Mesenchymal stem cell (in vitro differentiated cells and primary cell): ENCODE data around the gene TNFRSF8.

ENCODE experiments used
- DNase-seq: peaks from one replicate; pipeline ENCODE4 v3.0.0-alpha.2; 2013
- H2AFZ ChIP-seq: one replicate; pipeline ENCODE4 v1.6.1; 2013; ENCODE audit warnings: low read depth, mild to moderate bottlenecking, control low read depth, inconsistent platforms, low read length, moderate library complexity
- H2AK5ac ChIP-seq: 2 replicates; pipeline ENCODE4 v1.6.1; 2013; ENCODE audit warnings: low read length, moderate library complexity, mild to moderate bottlenecking, inconsistent platforms; ENCODE audit not compliant: severe bottlenecking
- H2BK120ac ChIP-seq: one replicate; pipeline ENCODE4 v1.6.1; 2013; ENCODE audit warnings: low read depth, mild to moderate bottlenecking, inconsistent platforms, low read length, moderate library complexity
- H2BK12ac ChIP-seq, 2 experiments: one replicate each; pipeline ENCODE4 v1.6.1; 2013; ENCODE audit warnings: inconsistent platforms in 2 of 2, low read length in 2 of 2, mild to moderate bottlenecking in 2 of 2, moderate library complexity in 2 of 2, control low read depth in 1 of 2
- H2BK15ac ChIP-seq: one replicate; pipeline ENCODE4 v1.6.1; 2013; ENCODE audit warnings: mild to moderate bottlenecking, low read depth, inconsistent platforms; ENCODE audit not compliant: poor library complexity, severe bottlenecking
- H2BK5ac ChIP-seq: 2 replicates; pipeline ENCODE4 v1.6.1; 2013; ENCODE audit warnings: low read depth, mild to moderate bottlenecking, low read length, control low read depth, inconsistent platforms; ENCODE audit not compliant: poor library complexity, severe bottlenecking
- H3K14ac ChIP-seq, 2 experiments: one replicate each; pipeline ENCODE4 v1.6.1; 2013; ENCODE audit warnings: inconsistent platforms in 2 of 2, low read length in 2 of 2, control low read depth in 1 of 2, mild to moderate bottlenecking in 1 of 2, moderate library complexity in 1 of 2
- H3K18ac ChIP-seq, 2 experiments: one replicate each; pipeline ENCODE4 v1.6.1; 2013; ENCODE audit warnings: inconsistent platforms in 2 of 2, low read length in 2 of 2, control low read depth in 1 of 2, low read depth in 1 of 2, mild to moderate bottlenecking in 1 of 2
- H3K23ac ChIP-seq, 2 experiments: one replicate each; pipeline ENCODE4 v1.6.1; 2013; ENCODE audit warnings: inconsistent platforms in 2 of 2, low read length in 2 of 2, mild to moderate bottlenecking in 2 of 2, moderate library complexity in 2 of 2, control low read depth in 1 of 2
- H3K27ac ChIP-seq: 2 replicates; pipeline ENCODE4 v1.5.1; 2013; ENCODE audit warnings: mild to moderate bottlenecking, moderate library complexity, low read length, control low read depth, inconsistent platforms; ENCODE audit not compliant: poor library complexity, severe bottlenecking
- H3K27me3 ChIP-seq, 2 experiments: 2 replicates each; pipeline versions ENCODE4 v1.6.1 to v1.7.0; 2013; ENCODE audit warnings: low read length in 2 of 2, mild to moderate bottlenecking in 2 of 2, moderate library complexity in 2 of 2, control low read depth in 1 of 2, inconsistent platforms in 1 of 2; ENCODE audit not compliant: control insufficient read depth in 1 of 2, insufficient read depth in 1 of 2
- H3K36me3 ChIP-seq, 2 experiments: 2 replicates each; pipeline versions ENCODE4 v1.6.1 to v1.7.0; 2013; ENCODE audit warnings: low read length in 2 of 2, control low read depth in 1 of 2, inconsistent platforms in 1 of 2, low read depth in 1 of 2, mild to moderate bottlenecking in 1 of 2; ENCODE audit not compliant: insufficient read depth in 2 of 2, control insufficient read depth in 1 of 2
- H3K4ac ChIP-seq, 2 experiments: one replicate each; pipeline ENCODE4 v1.6.1; 2013; ENCODE audit warnings: inconsistent platforms in 2 of 2, low read length in 2 of 2, mild to moderate bottlenecking in 2 of 2, moderate library complexity in 2 of 2, control low read depth in 1 of 2, low read depth in 1 of 2
- H3K4me1 ChIP-seq: 2 replicates; pipeline ENCODE4 v1.6.1; 2013; ENCODE audit warnings: low read depth, low read length, control low read depth; ENCODE audit not compliant: control insufficient read depth, insufficient read depth
- H3K4me2 ChIP-seq: 2 replicates; pipeline ENCODE4 v1.6.1; 2013; ENCODE audit warnings: low read length, mild to moderate bottlenecking, inconsistent platforms; ENCODE audit not compliant: poor library complexity, severe bottlenecking
- H3K4me3 ChIP-seq, 2 experiments: 2 replicates each; pipeline versions ENCODE4 v1.5.1 to v1.7.0; 2013; ENCODE audit warnings: low read length in 2 of 2, mild to moderate bottlenecking in 2 of 2, control low read depth in 1 of 2, low read depth in 1 of 2; ENCODE audit not compliant: insufficient read depth in 1 of 2
- H3K79me1 ChIP-seq: replicated peaks from 2 replicates; pipeline ENCODE4 v1.6.1; 2013; ENCODE audit warnings: mild to moderate bottlenecking, control low read depth, low read length, inconsistent platforms; ENCODE audit not compliant: poor library complexity, severe bottlenecking
- H3K9ac ChIP-seq: 2 replicates; pipeline ENCODE4 v1.7.0; 2013; ENCODE audit warnings: mild to moderate bottlenecking, low read length, moderate library complexity
- H3K9me3 ChIP-seq: 2 replicates; pipeline ENCODE4 v1.7.0; 2013; ENCODE audit warnings: mild to moderate bottlenecking, low read length; ENCODE audit not compliant: control insufficient read depth
- H4K8ac ChIP-seq: one replicate; pipeline ENCODE4 v1.6.1; 2013; ENCODE audit warnings: inconsistent platforms, mild to moderate bottlenecking, low read length, moderate library complexity
- H4K91ac ChIP-seq: one replicate; pipeline ENCODE4 v1.6.1; 2013; ENCODE audit warnings: mild to moderate bottlenecking, low read length, inconsistent platforms
- WGBS: methylation state at CpG from one replicate; pipeline ENCODE4 v1.1.7; 2013; ENCODE audit warnings: mixed read lengths; 5-methylcytosine and 5-hydroxymethylcytosine counted together

TNFRSF8 gene

DNA sequence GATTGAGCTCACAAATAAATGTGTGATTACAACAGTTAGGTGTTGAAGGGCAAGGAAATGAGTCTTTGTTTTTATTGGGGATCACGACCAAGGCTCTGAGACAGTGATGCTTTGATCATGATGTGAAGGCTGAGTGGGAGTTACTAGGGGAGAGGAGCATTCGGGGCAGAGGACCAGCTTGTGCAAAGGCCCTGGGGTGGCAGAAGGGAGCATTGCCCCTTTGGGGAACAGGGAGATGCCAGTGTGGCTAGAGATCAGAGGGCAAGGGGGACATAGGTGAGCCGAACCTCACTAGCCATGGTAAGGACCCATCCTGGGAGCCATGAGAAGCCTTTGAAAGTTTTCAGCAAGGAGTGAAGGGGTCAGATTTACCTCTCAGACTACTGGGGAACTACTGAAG is 31.1 kb downstream of the TNFRSF8 start:
- H2BK120ac ChIP-seq: no peak overlapping the region
- H3K18ac ChIP-seq: no peak overlapping the region
- no peaks in the 10 kb centered on the region for H3K9me3 ChIP-seq
- H3K4me3 ChIP-seq: no peak overlapping the region
- H3K9ac ChIP-seq: no peak overlapping the region
- H4K8ac ChIP-seq: no peak overlapping the region
- no peak overlapping the region for H3K4ac ChIP-seq
- H4K91ac ChIP-seq: no peak overlapping the region
- no peaks in the 10 kb centered on the region for H3K79me1 ChIP-seq
- H3K14ac ChIP-seq: no peak overlapping the region
- no peak overlapping the region for H2AK5ac ChIP-seq
- no peak overlapping the region for H2BK15ac ChIP-seq
- 96% methylated on average over 3 of the region's 3 CpGs for WGBS
- H3K4me1 ChIP-seq: no peaks in the 10 kb centered on the region
- no peak for DNase-seq
- H3K27me3 ChIP-seq: peaks cover 11 to 12% of the 10 kb centered on the region in 2 experiments
- H3K23ac ChIP-seq: no peak overlapping the region
- no peak overlapping the region for H2BK5ac ChIP-seq
- no peak overlapping the region for H3K27ac ChIP-seq
- H3K36me3 ChIP-seq: no peaks in the 10 kb centered on the region
- H2BK12ac ChIP-seq: no peak overlapping the region
- H3K4me2 ChIP-seq: no peak overlapping the region
- H2AFZ ChIP-seq: no peak overlapping the region

GRCh38 chr1:12095452-12096263 is 32.6 kb downstream of the TNFRSF8 start:
- WGBS: 81% methylated on average over 7 of the region's 10 CpGs
- H3K27me3 ChIP-seq: peaks cover 11 to 12% of the 10 kb centered on the region in 2 experiments
- no peak overlapping the region for H3K9ac ChIP-seq
- no peak overlapping the region for H3K27ac ChIP-seq
- peak; percentile 9 for DNase-seq
- no peak overlapping the region for H3K4me3 ChIP-seq
- no peaks in the 10 kb centered on the region for H3K4me1 ChIP-seq
- no peak overlapping the region for H2BK15ac ChIP-seq
- no peak overlapping the region for H3K4ac ChIP-seq
- H2BK12ac ChIP-seq: no peak overlapping the region
- H3K9me3 ChIP-seq: no peaks in the 10 kb centered on the region
- H2BK5ac ChIP-seq: no peak overlapping the region
- H4K91ac ChIP-seq: no peak overlapping the region
- no peak overlapping the region for H2BK120ac ChIP-seq
- no peaks in the 10 kb centered on the region for H3K36me3 ChIP-seq
- no peak overlapping the region for H3K18ac ChIP-seq
- H3K14ac ChIP-seq: no peak overlapping the region
- H2AK5ac ChIP-seq: no peak overlapping the region
- no peak overlapping the region for H3K23ac ChIP-seq
- no peak overlapping the region for H3K4me2 ChIP-seq
- H3K79me1 ChIP-seq: no peaks in the 10 kb centered on the region
- H2AFZ ChIP-seq: no peak overlapping the region
- no peak overlapping the region for H4K8ac ChIP-seq

DNA sequence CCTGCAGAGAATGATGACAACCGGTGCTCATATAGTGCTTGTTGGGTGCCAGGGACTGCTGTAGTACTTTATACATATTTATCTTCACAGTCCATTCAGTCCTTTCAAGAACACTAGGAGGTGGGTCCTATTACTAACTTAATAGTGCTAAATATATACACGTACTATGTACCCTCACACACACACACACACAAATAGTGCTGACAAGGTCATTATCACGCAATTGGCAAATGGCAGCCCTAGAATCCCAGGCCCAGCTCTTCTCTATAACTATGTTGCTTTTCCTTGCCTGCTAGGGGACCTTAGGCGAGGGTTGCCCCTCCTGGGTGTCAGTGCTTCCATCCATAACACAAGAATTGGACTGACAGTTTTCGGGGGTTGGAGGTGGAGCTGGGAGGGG is 33.5 kb downstream of the TNFRSF8 start:
- Histone ChIP-seq H3K4me1 (no peaks in the 10 kb centered on the region), H3K18ac (no peak overlapping the region), H3K79me1 (no peaks in the 10 kb centered on the region), H2AK5ac (no peak overlapping the region), H4K8ac (no peak overlapping the region), H3K23ac (no peak overlapping the region), H3K14ac (no peak overlapping the region), H3K9me3 (no peaks in the 10 kb centered on the region), H2BK15ac (peak overlapping the region; percentile 40), H3K27me3 (peaks cover 2 to 5% of the 10 kb centered on the region in 2 experiments), H3K4ac (no peak overlapping the region), H2BK5ac (no peak overlapping the region), H2BK12ac (no peak overlapping the region), H3K9ac (no peak overlapping the region), H2AFZ (no peak overlapping the region), H3K36me3 (no peaks in the 10 kb centered on the region), H3K4me3 (no peak overlapping the region), H4K91ac (no peak overlapping the region), H2BK120ac (no peak overlapping the region), H3K4me2 (no peak overlapping the region), H3K27ac (no peak overlapping the region)
- no peak for DNase-seq
- WGBS: 92% methylated on average over 4 of the region's 5 CpGs

- Histone ChIP-seq H4K91ac (no peak overlapping the region), H3K36me3 (no peaks in the 10 kb centered on the region), H3K27ac (no peak overlapping the region), H3K23ac (no peak overlapping the region), H3K14ac (no peak overlapping the region), H4K8ac (no peak overlapping the region), H3K27me3 (no peaks in the 10 kb centered on the region), H3K4ac (no peak overlapping the region), H2BK15ac (no peak overlapping the region), H2BK5ac (no peak overlapping the region), H3K79me1 (no peaks in the 10 kb centered on the region), H3K4me3 (no peak overlapping the region), H3K4me2 (no peak overlapping the region), H2AK5ac (no peak overlapping the region), H3K9ac (no peak overlapping the region), H3K18ac (peak overlapping the region in 1 of 2 experiments; percentile 60), H2AFZ (no peak overlapping the region), H3K9me3 (no peaks in the 10 kb centered on the region), H2BK12ac (no peak overlapping the region), H3K4me1 (no peaks in the 10 kb centered on the region), H2BK120ac (no peak overlapping the region)
- DNase-seq: peak; percentile 52
Observed at GRCh38 chr1:12097321-12097720, 34.2 kb downstream of the TNFRSF8 start.
